Measurements from ENCODE around the gene TLL2. TPM values are rescaled to one million over a fixed set of nuclear protein-coding genes. Genes with fewer than 3 reads are reported as not detected.

The TLL2 gene
- total and polyA plus RNA-seq, 10 donors, result 0.23 to 0.75 (median 0.34) TPM

GRCh38 chr10:96345222-96345621, 168.5 kb downstream of the TLL2 start:
- 18 to 38% (median 26%) methylated on average over 2 of the region's 2 CpGs for WGBS, 5 donors
- intact Hi-C loops (cut with DNase I; ENCODE audit: low total_unique reads), result no loop called here
- Histone ChIP-seq H3K4me1 (no peaks in the 10 kb centered on the region), H3K27ac (no peak overlapping the region), H3K27me3 (replicated peaks in 1 of 7) (no peaks in the 10 kb centered on the region), H3K9me3 (peaks cover 0 to 20% (median 12%) of the 10 kb centered on the region in 8 donors), H3K36me3 (no peaks in the 10 kb centered on the region), H3K4me3 (no peak overlapping the region)
- TF ChIP-seq POLR2A (IDR thresholded peaks at IDR 0.05), result no peak
- no peak for TF ChIP-seq CTCF (IDR thresholded peaks at IDR 0.05 in 8 of 11, conservative IDR thresholded peaks at IDR 0.05 in 3 of 11)
- TF ChIP-seq POLR2AphosphoS5 (IDR thresholded peaks at IDR 0.05), result no peak
- no peak for DNase-seq

- intact Hi-C loops (cut with DNase I; ENCODE audit: low total_unique reads), result no loop called here
- Histone ChIP-seq H3K4me1 (no peaks in the 10 kb centered on the region), H3K27ac (no peak overlapping the region), H3K36me3 (no peaks in the 10 kb centered on the region), H3K4me3 (no peak overlapping the region), H3K9me3 (peaks cover 0 to 20% (median 12%) of the 10 kb centered on the region in 8 donors), H3K27me3 (replicated peaks in 1 of 7) (no peaks in the 10 kb centered on the region)
- TF ChIP-seq CTCF (IDR thresholded peaks at IDR 0.05 in 8 of 11, conservative IDR thresholded peaks at IDR 0.05 in 3 of 11) (no peak), POLR2AphosphoS5 (IDR thresholded peaks at IDR 0.05) (no peak), POLR2A (IDR thresholded peaks at IDR 0.05) (no peak)
- 85 to 91% (median 89%) methylated on average over 4 of the region's 4 CpGs for WGBS, 5 donors
- DNase-seq, result no peak
Observed at GRCh38 chr10:96344178-96344577, 169.5 kb downstream of the TLL2 start.

- H3K36me3 ChIP-seq, result no peaks in the 10 kb centered on the region
- peaks cover 0 to 20% (median 12%) of the 10 kb centered on the region in 8 donors for H3K9me3 ChIP-seq
- DNase-seq, result no peak
- H3K27me3 ChIP-seq (replicated peaks in 1 of 7), result no peaks in the 10 kb centered on the region
- H3K4me3 ChIP-seq, result no peak overlapping the region
- H3K4me1 ChIP-seq, result no peaks in the 10 kb centered on the region
- intact Hi-C loops (cut with DNase I; ENCODE audit: low total_unique reads), result no loop called here
- no peak overlapping the region for H3K27ac ChIP-seq
- WGBS, 5 donors, result 79 to 86% (median 82%) methylated on average over 4 of the region's 4 CpGs
- TF ChIP-seq POLR2A (IDR thresholded peaks at IDR 0.05) (no peak), CTCF (IDR thresholded peaks at IDR 0.05 in 8 of 11, conservative IDR thresholded peaks at IDR 0.05 in 3 of 11) (no peak), POLR2AphosphoS5 (IDR thresholded peaks at IDR 0.05) (no peak)
Observed at GRCh38 chr10:96342402-96342801, 171.3 kb downstream of the TLL2 start.

GRCh38 chr10:96341219-96342182, 172.2 kb downstream of the TLL2 start:
- no peak for DNase-seq
- no peaks in the 10 kb centered on the region for H3K36me3 ChIP-seq

More at GRCh38 chr10:96341219-96342182, 172.2 kb downstream of the TLL2 start:
- H3K27me3 ChIP-seq (replicated peaks in 1 of 7), result no peaks in the 10 kb centered on the region
- intact Hi-C loops (cut with DNase I; ENCODE audit: low total_unique reads), result no loop called here
- H3K4me3 ChIP-seq, result no peak overlapping the region
- H3K9me3 ChIP-seq, result peaks cover 0 to 12% (median 10%) of the 10 kb centered on the region in 8 donors
- no peaks in the 10 kb centered on the region for H3K4me1 ChIP-seq
- no peak for TF ChIP-seq POLR2AphosphoS5 (IDR thresholded peaks at IDR 0.05)
- no peak overlapping the region for H3K27ac ChIP-seq
- WGBS, 5 donors, result 62 to 81% (median 76%) methylated on average over 5 of the region's 5 CpGs

Measured in spleen (tissue), 11 donors.